ENCODE data around the gene SULT4A1.

Gene SULT4A1

GRCh38 chr22:43782448-43782847, 79.9 kb downstream of the SULT4A1 start:
- in situ Hi-C loops (cut with MboI; ENCODE audit: low pct_unique_long_range_greater_than_20kb, low sequenced_read_pairs, unreplicated experiment): no loop called here
- TF ChIP-seq CTCF (IDR thresholded peaks at IDR 0.05; ENCODE audit: extremely low read depth, insufficient read depth, missing control alignments): no peak
- no peak for DNase-seq (ENCODE audit: low spot score)

- no peak for TF ChIP-seq CTCF (IDR thresholded peaks at IDR 0.05; ENCODE audit: extremely low read depth, insufficient read depth, missing control alignments)
- no peak for DNase-seq (ENCODE audit: low spot score)
- in situ Hi-C loops (cut with MboI; ENCODE audit: low pct_unique_long_range_greater_than_20kb, low sequenced_read_pairs, unreplicated experiment): no loop called here
Measured at GRCh38 chr22:43777286-43777685, 85.0 kb downstream of the SULT4A1 start.

- in situ Hi-C loops (cut with MboI; ENCODE audit: low pct_unique_long_range_greater_than_20kb, low sequenced_read_pairs, unreplicated experiment): no loop called here
Measured at GRCh38 chr22:43776081-43776670, 86.1 kb downstream of the SULT4A1 start.

More at GRCh38 chr22:43776081-43776670, 86.1 kb downstream of the SULT4A1 start:
- no peak for DNase-seq (ENCODE audit: low spot score)
- no peak for TF ChIP-seq CTCF (IDR thresholded peaks at IDR 0.05; ENCODE audit: extremely low read depth, insufficient read depth, missing control alignments)

Data from GM13977 (cell line).